Measurements from ENCODE around the gene SCARB2. TPM values are rescaled to one million over a fixed set of nuclear protein-coding genes. Genes with fewer than 3 reads are reported as not detected.
A peak's percentile ranks its signal among the peaks of the same experiment; 100 is the strongest.

SCARB2 gene
- total and polyA plus RNA-seq, 12 donors: 41.5 to 179 (median 134) TPM

DNA sequence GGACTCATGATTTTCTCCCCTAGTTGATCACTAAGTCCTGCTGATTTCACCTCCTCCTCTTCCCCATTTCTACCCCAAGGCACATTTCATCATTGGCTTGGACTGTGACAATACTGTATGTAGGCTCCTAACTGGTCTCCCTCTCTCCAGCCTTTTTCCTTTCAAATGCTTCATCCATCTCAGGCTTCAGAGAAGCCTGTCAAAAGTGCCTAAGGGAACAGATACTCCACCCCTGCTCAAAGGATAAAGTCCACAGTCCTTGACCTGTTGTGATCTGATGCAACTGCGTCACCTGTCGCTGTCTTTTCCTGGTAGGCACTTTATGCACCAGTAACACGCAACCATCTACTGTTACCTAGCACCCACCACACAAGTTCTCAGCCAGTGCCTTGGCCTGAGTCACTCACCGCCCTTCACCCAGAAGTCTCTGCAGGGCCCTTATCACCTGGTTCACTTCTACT, 12.8 kb downstream of the SCARB2 start:
- no peak for DNase-seq
- peaks cover 21 to 81% of the 10 kb centered on the region in 2 donors for H3K4me1 ChIP-seq (replicated peaks in 1 of 2)

DNA sequence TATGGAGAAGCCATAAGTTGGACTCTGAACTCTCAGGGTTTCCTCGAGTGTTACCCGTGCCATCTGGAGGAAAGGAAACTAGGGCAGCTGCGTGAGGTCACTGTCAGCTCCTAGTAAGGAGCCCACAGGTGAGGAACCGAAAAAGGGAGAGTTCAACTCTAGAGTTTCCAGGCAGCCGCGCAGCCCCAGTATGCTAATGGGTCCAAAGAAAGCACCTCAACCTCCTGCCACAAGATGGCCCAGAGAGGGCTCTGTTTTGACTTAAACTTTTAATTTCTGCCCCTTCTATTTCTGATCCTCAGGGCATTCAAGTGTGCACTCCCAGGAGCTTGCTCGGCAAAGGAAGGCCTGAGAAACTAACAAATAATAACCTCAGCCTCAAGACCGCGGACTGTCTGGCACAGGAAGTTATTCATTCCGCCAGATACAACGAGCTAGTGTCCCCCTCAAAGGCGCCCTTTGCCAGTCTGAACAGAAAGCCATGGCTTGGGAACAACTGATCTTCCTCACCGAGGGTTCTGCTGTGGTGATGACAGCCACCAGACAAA, 13.9 kb downstream of the SCARB2 start:
- TF ChIP-seq, protein P1, sequence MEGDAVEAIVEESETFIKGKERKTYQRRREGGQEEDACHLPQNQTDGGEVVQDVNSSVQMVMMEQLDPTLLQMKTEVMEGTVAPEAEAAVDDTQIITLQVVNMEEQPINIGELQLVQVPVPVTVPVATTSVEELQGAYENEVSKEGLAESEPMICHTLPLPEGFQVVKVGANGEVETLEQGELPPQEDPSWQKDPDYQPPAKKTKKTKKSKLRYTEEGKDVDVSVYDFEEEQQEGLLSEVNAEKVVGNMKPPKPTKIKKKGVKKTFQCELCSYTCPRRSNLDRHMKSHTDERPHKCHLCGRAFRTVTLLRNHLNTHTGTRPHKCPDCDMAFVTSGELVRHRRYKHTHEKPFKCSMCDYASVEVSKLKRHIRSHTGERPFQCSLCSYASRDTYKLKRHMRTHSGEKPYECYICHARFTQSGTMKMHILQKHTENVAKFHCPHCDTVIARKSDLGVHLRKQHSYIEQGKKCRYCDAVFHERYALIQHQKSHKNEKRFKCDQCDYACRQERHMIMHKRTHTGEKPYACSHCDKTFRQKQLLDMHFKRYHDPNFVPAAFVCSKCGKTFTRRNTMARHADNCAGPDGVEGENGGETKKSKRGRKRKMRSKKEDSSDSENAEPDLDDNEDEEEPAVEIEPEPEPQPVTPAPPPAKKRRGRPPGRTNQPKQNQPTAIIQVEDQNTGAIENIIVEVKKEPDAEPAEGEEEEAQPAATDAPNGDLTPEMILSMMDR (IDR thresholded peaks at IDR 0.05): no peak
- TF ChIP-seq POLR2A (IDR thresholded peaks at IDR 0.05): no peak
- H3K27ac ChIP-seq: peak overlapping the region in 2 of 5 donors; percentile 69 to 78
- WGBS, 4 donors: 50 to 57% (median 54%) methylated on average over 12 to 13 of the region's 13 CpGs
- peaks cover 24 to 83% of the 10 kb centered on the region in 2 donors for H3K4me1 ChIP-seq (replicated peaks in 1 of 2)
- no peaks in the 10 kb centered on the region for H3K27me3 ChIP-seq
- H3K9me3 ChIP-seq (replicated peaks in 1 of 3): no peaks in the 10 kb centered on the region
- intact Hi-C loops (cut with DNase I): loop anchor here in 1 of 2 donors (10.0 kb wide), 1 partner anchor 105 kb away; the partner anchor contains the start of gene STBD1
- H3K36me3 ChIP-seq (replicated peaks in 1 of 2): no peaks in the 10 kb centered on the region
- H3K4me3 ChIP-seq: no peak overlapping the region
- peak in 2 of 7 donors; percentile 34 to 65 for DNase-seq

More for the DNA sequence above, 12.8 kb downstream of the SCARB2 start:
- peak overlapping the region in 2 of 5 donors; percentile 69 to 78 for H3K27ac ChIP-seq
- H3K9me3 ChIP-seq (replicated peaks in 1 of 3): no peaks in the 10 kb centered on the region
- H3K27me3 ChIP-seq: no peaks in the 10 kb centered on the region
- intact Hi-C loops (cut with DNase I): no loop called here
- no peak overlapping the region for H3K4me3 ChIP-seq
- no peaks in the 10 kb centered on the region for H3K36me3 ChIP-seq (replicated peaks in 1 of 2)
- WGBS, 4 donors: 87 to 96% (median 91%) methylated on average over 4 of the region's 4 CpGs
- TF ChIP-seq, protein P1 (IDR thresholded peaks at IDR 0.05): no peak
- TF ChIP-seq POLR2A (IDR thresholded peaks at IDR 0.05): no peak

DNA sequence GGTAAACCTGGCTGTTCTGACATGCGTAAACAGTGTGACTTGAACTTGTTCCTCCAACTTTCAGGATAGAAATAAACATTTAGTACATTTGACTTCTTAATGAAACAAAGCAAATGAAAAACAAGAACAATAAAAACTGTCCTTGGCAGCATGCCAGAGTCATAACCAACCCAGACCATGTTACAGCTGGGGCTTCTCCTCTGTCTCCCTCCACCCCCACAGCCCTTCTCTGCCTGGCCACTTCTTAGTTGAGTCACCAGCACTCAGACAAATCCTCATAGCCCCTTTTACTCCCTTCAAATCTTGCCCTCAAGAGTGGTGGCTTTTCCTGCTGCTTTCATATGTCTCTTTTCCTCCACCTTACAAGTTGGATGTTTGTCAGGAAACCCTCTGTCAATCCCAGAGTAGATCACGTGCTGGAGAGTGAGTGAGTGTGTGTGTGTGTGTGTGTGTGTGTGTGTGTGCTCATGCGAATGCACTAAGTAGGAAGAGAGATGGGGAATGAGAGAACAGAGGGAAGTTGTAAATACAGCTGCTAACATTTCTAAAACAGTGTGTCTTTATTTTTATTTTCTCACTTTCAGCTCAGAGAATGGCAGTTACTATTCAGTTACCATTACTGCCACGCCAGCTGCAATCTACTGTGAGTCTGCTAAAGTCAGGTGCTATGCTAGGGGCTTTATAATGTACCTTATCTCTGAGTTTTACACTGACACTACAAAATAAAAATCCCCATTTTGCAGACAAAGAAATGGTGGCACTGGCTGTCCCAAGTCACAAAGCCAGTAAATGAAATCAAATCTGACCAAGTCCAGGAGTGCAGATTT, 15.0 kb downstream of the SCARB2 start:
- Histone ChIP-seq H3K27ac (peak overlapping the region; percentile 51 to 78 (median 68)), H3K36me3 (replicated peaks in 1 of 2) (peaks cover 0 to 7% of the 10 kb centered on the region in 2 donors), H3K9me3 (replicated peaks in 1 of 3) (no peaks in the 10 kb centered on the region), H3K4me1 (replicated peaks in 1 of 2) (peaks cover 33 to 85% of the 10 kb centered on the region in 2 donors), H3K27me3 (no peaks in the 10 kb centered on the region), H3K4me3 (peak overlapping the region in 1 of 4 donors; percentile 14)
- intact Hi-C loops (cut with DNase I): loop anchor here in 1 of 2 donors (10.0 kb wide), 1 partner anchor 106 kb away; the partner anchor contains the start of gene STBD1
- WGBS, 4 donors: 23 to 33% (median 29%) methylated on average over 4 of the region's 4 CpGs
- DNase-seq: peak; percentile 63 to 85 (median 79)
- TF ChIP-seq, protein P1 (IDR thresholded peaks at IDR 0.05): no peak
- no peak for TF ChIP-seq POLR2A (IDR thresholded peaks at IDR 0.05)

DNA sequence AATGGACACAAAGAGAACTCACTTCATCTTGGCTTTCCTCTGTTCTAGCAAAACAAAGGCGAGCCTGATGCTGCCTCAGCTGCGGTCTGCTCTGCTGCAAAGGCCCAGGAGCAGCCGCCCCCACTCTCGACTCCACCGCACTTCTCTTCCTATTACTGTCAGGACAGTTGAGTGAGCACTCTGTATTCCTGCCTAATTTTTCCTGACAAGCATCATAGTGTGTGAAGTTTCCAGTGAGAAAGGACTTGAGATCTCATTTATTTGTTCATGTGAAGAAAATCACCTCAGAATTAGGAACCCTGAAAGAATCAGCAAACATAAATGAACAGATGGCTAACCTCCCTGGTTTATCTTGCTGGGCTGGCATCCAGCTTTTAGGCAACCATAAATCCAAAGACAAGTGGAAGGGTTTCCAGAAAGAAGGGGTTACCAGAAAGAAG, 15.6 kb downstream of the SCARB2 start:
- Histone ChIP-seq H3K27ac (peak overlapping the region; percentile 51 to 78 (median 68)), H3K9me3 (replicated peaks in 1 of 3) (no peaks in the 10 kb centered on the region), H3K4me1 (replicated peaks in 1 of 2) (peaks cover 33 to 87% of the 10 kb centered on the region in 2 donors), H3K27me3 (no peaks in the 10 kb centered on the region), H3K36me3 (replicated peaks in 1 of 2) (peaks cover 0 to 10% of the 10 kb centered on the region in 2 donors), H3K4me3 (peak overlapping the region in 1 of 4 donors; percentile 14)
- TF ChIP-seq POLR2A (IDR thresholded peaks at IDR 0.05): no peak
- TF ChIP-seq, protein P1 (IDR thresholded peaks at IDR 0.05): no peak
- intact Hi-C loops (cut with DNase I): loop anchor here in 1 of 2 donors (10.0 kb wide), 1 partner anchor 107 kb away; the partner anchor contains the start of gene STBD1
- DNase-seq: peak in 5 of 7 donors; percentile 39 to 73 (median 56)
- WGBS, 4 donors: 35 to 50% (median 41%) methylated on average over 5 of the region's 5 CpGs
